Astrocyte of the cerebellum (primary cell): Measurements from ENCODE around the gene ATAD2B.

Experiments
- DNase-seq: peaks from one replicate; pipeline ENCODE4 v3.0.0-alpha.2; 2011; ENCODE audit warnings: low read depth
- H3K4me3 ChIP-seq: 2 replicates; pipeline ENCODE4 v1.5.1; 2011; ENCODE audit warnings: mild to moderate bottlenecking, low read depth, low read length, moderate library complexity
- CTCF ChIP-seq: IDR thresholded peaks from 2 replicates; pipeline ENCODE4 v1.5.1; 2012; ENCODE audit warnings: low read length, low read depth, moderate library complexity, mild to moderate bottlenecking; ENCODE audit errors: missing control alignments
- in situ Hi-C: cut with HindIII; loops from 2 replicates; pipeline ENCODE4 v1.10.0; 2017; ENCODE audit warnings: low sequenced_read_pairs

ATAD2B gene

GRCh38 chr2:23838996-23839395 is 87.9 kb downstream of the ATAD2B start:
- no peak for TF ChIP-seq CTCF
- no peak for DNase-seq
- in situ Hi-C loops: no loop called here
- H3K4me3 ChIP-seq: no peak overlapping the region

- no peak overlapping the region for H3K4me3 ChIP-seq
- no peak for DNase-seq
- no peak for TF ChIP-seq CTCF
- in situ Hi-C loops: no loop called here
Observed at GRCh38 chr2:23838581-23838980, 88.3 kb downstream of the ATAD2B start.

- no peak overlapping the region for H3K4me3 ChIP-seq
- no peak for DNase-seq
- in situ Hi-C loops: no loop called here
- TF ChIP-seq CTCF: no peak
Observed at GRCh38 chr2:23837871-23838270, 89.1 kb downstream of the ATAD2B start.

- no peak for DNase-seq
- TF ChIP-seq CTCF: no peak
- in situ Hi-C loops: no loop called here
- H3K4me3 ChIP-seq: no peak overlapping the region
Observed at GRCh38 chr2:23836971-23837565, 89.9 kb downstream of the ATAD2B start.

GRCh38 chr2:23836505-23836904 is 90.4 kb downstream of the ATAD2B start:
- DNase-seq: no peak
- no peak for TF ChIP-seq CTCF
- H3K4me3 ChIP-seq: no peak overlapping the region
- in situ Hi-C loops: no loop called here

- DNase-seq: no peak
- no peak for TF ChIP-seq CTCF
- no peak overlapping the region for H3K4me3 ChIP-seq
- in situ Hi-C loops: no loop called here
Observed at GRCh38 chr2:23835988-23836387, 90.9 kb downstream of the ATAD2B start.
